Activated T-helper 17 cell treated with anti-CD3 and anti-CD28 coated beads, Interleukin-2, amount 50 U/mL, for 72 hours (primary cell): ENCODE data around the gene TRIOBP. TPM values are rescaled to one million over a fixed set of nuclear protein-coding genes. Genes with fewer than 3 reads are reported as not detected.
"Not testable (repeated sequence)": the region's sequence is repeated elsewhere in the genome, so short reads cannot be mapped to it uniquely, and the experiment has no call there.

Experiments
- ATAC-seq: fragments of 150-1000 bp; cut with Tn5 transposase; replicated peaks from 2 replicates; pipeline ENCODE4 v1.10.0; 2021; ENCODE audit warnings: mild to moderate bottlenecking, moderate library complexity
- H3K27ac Mint-ChIP-seq: one replicate; pipeline ENCODE4 v1.8.0; 2022; ENCODE audit warnings: mixed read lengths
- H3K27me3 Mint-ChIP-seq: one replicate; pipeline ENCODE4 v1.8.0; 2022; ENCODE audit warnings: mixed read lengths
- H3K36me3 Mint-ChIP-seq: one replicate; pipeline ENCODE4 v1.8.0; 2022; ENCODE audit warnings: low read depth, mild to moderate bottlenecking, mixed read lengths
- H3K4me1 Mint-ChIP-seq: one replicate; pipeline ENCODE4 v1.8.0; 2022; ENCODE audit warnings: mixed read lengths
- H3K4me3 Mint-ChIP-seq: one replicate; pipeline ENCODE4 v1.8.0; 2022; ENCODE audit warnings: mild to moderate bottlenecking, mixed read lengths
- H3K9me3 Mint-ChIP-seq: one replicate; pipeline ENCODE4 v1.8.0; 2022; ENCODE audit warnings: mixed read lengths
- total RNA-seq, 2 donors: library from RNA; stranded (reverse); gene quantifications; one replicate each; pipeline ENCODE4 v1.2.3, GENCODE V29; 2022

TRIOBP gene
- total RNA-seq, 2 donors from 2014 or later = 28.2 to 36.9 TPM

- no peaks in the 10 kb centered on the region for H3K27me3 Mint-ChIP-seq
- H3K4me1 Mint-ChIP-seq = peaks cover 22% of the 10 kb centered on the region
- peaks cover 48% of the 10 kb centered on the region for H3K36me3 Mint-ChIP-seq
- ATAC-seq = peak; percentile 1
- peak overlapping the region; percentile 93 for H3K4me3 Mint-ChIP-seq
- H3K27ac Mint-ChIP-seq = peak overlapping the region; percentile 97
- no peaks in the 10 kb centered on the region for H3K9me3 Mint-ChIP-seq
Observed at GRCh38 chr22:37677493-37677974, 19.3 kb upstream of the TRIOBP start.

- Mint-ChIP-seq H3K4me1 (peaks cover 22% of the 10 kb centered on the region), H3K27ac (no peak overlapping the region), H3K9me3 (no peaks in the 10 kb centered on the region), H3K4me3 (peak overlapping the region; percentile 93), H3K36me3 (peaks cover 48% of the 10 kb centered on the region), H3K27me3 (no peaks in the 10 kb centered on the region)
- no peak for ATAC-seq
Observed at GRCh38 chr22:37678372-37678771, 18.5 kb upstream of the TRIOBP start.

- ATAC-seq = no peak
- peak overlapping the region; percentile 42 for H3K4me3 Mint-ChIP-seq
- peak overlapping the region; percentile 29 for H3K27ac Mint-ChIP-seq
- peaks cover 18% of the 10 kb centered on the region for H3K4me1 Mint-ChIP-seq
- peaks cover 48% of the 10 kb centered on the region for H3K36me3 Mint-ChIP-seq
- no peaks in the 10 kb centered on the region for H3K27me3 Mint-ChIP-seq
- no peaks in the 10 kb centered on the region for H3K9me3 Mint-ChIP-seq
Observed at GRCh38 chr22:37679670-37680069, 17.2 kb upstream of the TRIOBP start.

GRCh38 chr22:37680191-37680851, 16.5 kb upstream of the TRIOBP start:
- peaks cover 16% of the 10 kb centered on the region for H3K4me1 Mint-ChIP-seq
- H3K27me3 Mint-ChIP-seq = no peaks in the 10 kb centered on the region

GRCh38 chr22:37681001-37681424, 15.8 kb upstream of the TRIOBP start:
- ATAC-seq = no peak
- Mint-ChIP-seq H3K4me3 (no peak overlapping the region), H3K4me1 (peaks cover 13% of the 10 kb centered on the region), H3K9me3 (no peaks in the 10 kb centered on the region), H3K27ac (peak overlapping the region; percentile 23), H3K27me3 (no peaks in the 10 kb centered on the region), H3K36me3 (peaks cover 38% of the 10 kb centered on the region)

More at GRCh38 chr22:37680191-37680851, 16.5 kb upstream of the TRIOBP start:
- Mint-ChIP-seq H3K9me3 (no peaks in the 10 kb centered on the region), H3K4me3 (peak overlapping the region; percentile 42), H3K27ac (peak overlapping the region; percentile 29), H3K36me3 (peaks cover 42% of the 10 kb centered on the region)
- no peak for ATAC-seq

- Mint-ChIP-seq H3K4me3 (no peak overlapping the region), H3K9me3 (no peaks in the 10 kb centered on the region), H3K27me3 (no peaks in the 10 kb centered on the region), H3K27ac (peak overlapping the region; percentile 23), H3K36me3 (peaks cover 36% of the 10 kb centered on the region), H3K4me1 (peaks cover 13% of the 10 kb centered on the region)
- peak; percentile 53 for ATAC-seq
Observed at GRCh38 chr22:37681556-37682049, 15.2 kb upstream of the TRIOBP start.

- ATAC-seq = no peak
- H3K9me3 Mint-ChIP-seq = no peaks in the 10 kb centered on the region
Observed at GRCh38 chr22:37684803-37685615, 11.8 kb upstream of the TRIOBP start.

DNA sequence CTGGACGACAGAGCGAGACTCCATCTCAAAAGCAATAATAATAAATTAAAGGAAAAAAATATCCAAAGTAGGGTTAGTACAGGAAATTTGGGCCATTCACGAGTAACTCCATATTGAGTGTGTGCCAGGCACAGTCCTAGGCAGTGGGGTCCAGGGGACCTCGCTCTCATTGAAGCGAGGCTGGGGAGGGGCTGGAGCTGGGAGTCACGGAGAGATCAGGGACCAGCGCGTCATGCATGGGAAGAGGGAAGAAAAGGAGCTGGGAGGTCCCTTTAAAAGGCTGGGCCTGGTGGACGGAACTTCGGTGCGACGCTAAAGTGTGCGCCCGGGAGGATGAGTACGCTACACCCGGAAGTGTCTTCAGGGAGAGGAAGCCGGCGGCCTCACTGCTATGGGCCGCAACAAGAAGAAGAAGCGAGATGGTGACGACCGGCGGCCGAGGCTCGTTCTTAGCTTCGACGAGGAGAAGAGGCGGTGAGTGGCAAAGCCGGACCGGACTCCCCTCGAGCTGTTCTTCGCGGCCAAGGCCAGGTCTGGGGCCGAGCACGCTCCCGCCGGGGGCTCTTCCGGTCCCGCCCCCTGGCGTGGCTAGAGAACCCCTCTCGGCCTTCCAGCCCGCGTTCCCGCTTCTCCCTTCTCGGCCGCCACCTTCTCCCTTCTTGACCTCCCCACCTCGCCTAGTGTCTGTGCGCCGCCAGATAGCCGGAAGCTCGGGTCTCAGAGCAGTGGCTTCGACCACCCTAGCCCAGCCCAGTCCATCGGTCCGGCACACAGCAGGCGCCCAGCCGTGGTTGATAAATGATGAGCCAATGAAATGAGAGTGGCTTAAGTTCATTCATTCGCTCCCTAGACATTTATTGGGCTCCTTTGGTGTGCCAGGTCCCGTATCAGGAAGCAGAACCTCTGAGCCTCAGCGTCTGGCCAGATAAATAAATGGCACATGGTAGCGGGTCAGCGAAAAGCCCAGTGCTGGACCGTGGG, 10.6 kb upstream of the TRIOBP start, which contains the start of gene NOL12:
Gene NOL12 (plus strand): TSS at position 342 of the 981 bp plus-strand sequence. CDS start 50 bp downstream, at position 392.
- Mint-ChIP-seq H3K36me3 (peaks cover 42% of the 10 kb centered on the region), H3K4me3 (peak within 1 kb of the TSS; percentile 98), H3K27me3 (no peaks in the 10 kb centered on the region), H3K4me1 (peaks cover 6% of the 10 kb centered on the region), H3K27ac (peak within 1 kb of the TSS; percentile 84), H3K9me3 (no peaks in the 10 kb centered on the region)
- ATAC-seq = peak; percentile 89

More at GRCh38 chr22:37684803-37685615, 11.8 kb upstream of the TRIOBP start:
- peak overlapping the region; percentile 84 for H3K27ac Mint-ChIP-seq
- H3K4me3 Mint-ChIP-seq = peak overlapping the region; percentile 98
- no peaks in the 10 kb centered on the region for H3K27me3 Mint-ChIP-seq
- H3K4me1 Mint-ChIP-seq = peaks cover 9% of the 10 kb centered on the region
- H3K36me3 Mint-ChIP-seq = peaks cover 31% of the 10 kb centered on the region

- no peak overlapping the region for H3K27ac Mint-ChIP-seq
- H3K4me3 Mint-ChIP-seq = no peak overlapping the region
- no peaks in the 10 kb centered on the region for H3K27me3 Mint-ChIP-seq
- H3K9me3 Mint-ChIP-seq = no peaks in the 10 kb centered on the region
- H3K36me3 Mint-ChIP-seq = peaks cover 71% of the 10 kb centered on the region
- no peak for ATAC-seq
- H3K4me1 Mint-ChIP-seq = no peaks in the 10 kb centered on the region
Observed at GRCh38 chr22:37690407-37690806, 6.4 kb upstream of the TRIOBP start.

- Mint-ChIP-seq H3K27ac (no peak overlapping the region), H3K27me3 (no peaks in the 10 kb centered on the region), H3K4me1 (peaks cover 5% of the 10 kb centered on the region), H3K4me3 (no peak overlapping the region), H3K9me3 (no peaks in the 10 kb centered on the region), H3K36me3 (peaks cover 77% of the 10 kb centered on the region)
- ATAC-seq = no peak
Observed at GRCh38 chr22:37690901-37691504, 5.8 kb upstream of the TRIOBP start.

DNA sequence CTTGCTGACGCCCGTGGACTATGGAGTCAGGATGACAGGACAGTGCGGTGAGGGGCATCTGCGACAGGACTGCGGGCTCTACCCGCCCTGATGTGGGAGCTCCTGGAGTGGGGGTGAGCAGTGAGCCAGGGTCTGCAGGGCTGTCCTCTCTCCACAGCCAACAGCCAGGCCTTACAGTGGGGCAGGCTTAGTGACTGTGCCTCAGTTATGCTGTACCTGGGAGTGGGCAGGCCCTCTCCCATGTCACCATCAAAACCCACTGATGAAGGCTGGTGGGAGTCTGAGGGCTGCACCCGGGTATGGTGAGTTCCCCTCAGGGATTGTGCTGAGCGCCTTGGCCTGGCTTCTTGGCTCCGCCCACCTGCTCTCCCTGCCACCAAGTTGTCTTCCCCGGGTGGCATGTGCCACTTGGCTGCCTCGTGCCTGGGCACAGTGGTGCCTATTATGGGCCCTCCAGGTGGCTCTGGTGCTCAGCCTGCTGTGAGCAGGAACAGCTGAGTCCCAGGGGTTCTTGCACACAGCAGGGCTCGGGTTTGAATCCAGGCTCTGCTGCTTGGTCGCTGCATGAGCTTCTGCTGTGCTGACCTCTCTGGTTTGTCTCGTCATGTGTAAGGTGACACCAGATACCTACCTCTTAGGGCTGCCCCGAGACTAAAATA, 4.1 kb upstream of the TRIOBP start:
- H3K9me3 Mint-ChIP-seq = no peaks in the 10 kb centered on the region
- H3K36me3 Mint-ChIP-seq = peaks cover 73% of the 10 kb centered on the region
- no peaks in the 10 kb centered on the region for H3K27me3 Mint-ChIP-seq
- no peak overlapping the region for H3K4me3 Mint-ChIP-seq
- H3K27ac Mint-ChIP-seq = no peak overlapping the region
- ATAC-seq = no peak
- peaks cover 13% of the 10 kb centered on the region for H3K4me1 Mint-ChIP-seq

GRCh38 chr22:37694131-37694530, 2.7 kb upstream of the TRIOBP start:
- Mint-ChIP-seq H3K4me1 (peaks cover 13% of the 10 kb centered on the region), H3K36me3 (peaks cover 61% of the 10 kb centered on the region)
- H3K27ac Mint-ChIP-seq = not testable (repeated sequence)

DNA sequence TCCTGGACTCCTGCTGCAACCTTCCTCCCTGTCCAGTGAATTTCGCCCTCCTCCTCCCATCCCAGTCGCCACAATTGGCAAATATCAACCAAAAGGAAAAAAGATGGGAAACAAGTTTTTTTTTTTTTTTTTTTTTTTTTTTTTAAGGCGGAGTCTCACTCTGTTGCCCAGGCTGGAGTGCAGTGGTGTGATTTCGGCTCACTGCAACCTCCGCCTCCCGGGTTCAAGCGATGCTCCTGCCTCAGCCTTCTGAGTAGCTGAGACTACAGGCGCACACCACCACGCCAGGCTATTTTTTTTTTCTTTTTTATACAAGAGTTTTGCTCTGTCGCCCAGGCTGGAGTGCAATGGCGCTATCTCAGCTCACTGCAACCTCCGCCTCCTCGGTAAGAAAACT, 590 bp upstream of the TRIOBP start:
- not testable (repeated sequence) for ATAC-seq, H3K27me3 Mint-ChIP-seq, H3K9me3 Mint-ChIP-seq
- Mint-ChIP-seq H3K4me3 (peak overlapping the region; percentile 94), H3K27ac (peak overlapping the region; percentile 87), H3K36me3 (peaks cover 41% of the 10 kb centered on the region), H3K4me1 (peaks cover 13% of the 10 kb centered on the region)

More at GRCh38 chr22:37694131-37694530, 2.7 kb upstream of the TRIOBP start:
- H3K27me3 Mint-ChIP-seq, ATAC-seq, H3K9me3 Mint-ChIP-seq, H3K4me3 Mint-ChIP-seq: not testable (repeated sequence)
